NCI-H2081 treated with DMSO at 0.1 percent for 48 hours (cell line): ENCODE measurements around the gene ATL1.

Source experiments
- DNase-seq: peaks from one replicate; lab custom pipeline; 2025; lab: John Stamatoyannopoulos, UW

Gene ATL1

GRCh38 chr14:50559990-50560930 lies at the start of gene ATL1:
Gene ATL1 (plus strand): TSS chr14:50560145. CDS start chr14:50560266, 121 bp downstream.
- DNase-seq: no peak

DNA sequence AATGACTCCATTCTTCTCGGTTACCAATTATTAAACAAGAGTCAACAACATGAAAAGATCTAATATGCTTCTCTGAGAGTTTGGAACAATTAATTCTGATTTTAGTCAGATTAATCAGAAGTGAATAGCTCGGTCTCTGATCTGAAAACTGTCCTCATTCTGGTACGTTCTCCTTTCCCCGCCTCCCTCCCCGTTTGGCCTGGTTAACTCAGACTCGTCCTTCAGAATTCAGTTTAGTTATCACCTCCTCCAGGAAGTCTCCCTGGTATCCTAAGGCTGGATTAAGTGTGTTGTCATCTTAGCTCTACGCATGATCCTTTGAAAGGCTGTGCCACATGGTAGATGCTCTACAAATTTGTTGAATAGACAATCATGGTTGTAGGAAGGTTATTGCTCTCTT lies 49.8 kb upstream of the ATL1 start:
- DNase-seq: no peak

- no peak for DNase-seq
These were observed 47.5 kb upstream of the ATL1 start for GRCh38 chr14:50512463-50512862.

DNA sequence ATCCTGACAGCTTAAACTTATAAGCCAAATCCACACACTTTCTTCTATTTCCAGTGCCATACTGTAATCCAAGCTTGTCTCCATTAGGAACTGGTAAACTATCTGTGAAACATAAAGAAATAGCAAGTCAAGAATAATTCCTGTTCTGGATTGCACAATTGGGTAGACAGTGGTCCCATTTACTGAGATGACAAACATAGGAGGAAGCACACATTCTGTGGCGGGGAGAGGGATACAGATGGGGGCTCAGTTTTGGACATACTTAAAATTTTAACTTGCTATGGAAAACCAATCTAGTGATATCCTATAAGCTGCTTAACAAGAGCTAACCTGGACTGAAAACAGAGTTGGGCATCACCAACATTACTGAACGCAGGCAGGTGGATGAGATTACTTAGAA lies 43.9 kb upstream of the ATL1 start:
- no peak for DNase-seq

DNA sequence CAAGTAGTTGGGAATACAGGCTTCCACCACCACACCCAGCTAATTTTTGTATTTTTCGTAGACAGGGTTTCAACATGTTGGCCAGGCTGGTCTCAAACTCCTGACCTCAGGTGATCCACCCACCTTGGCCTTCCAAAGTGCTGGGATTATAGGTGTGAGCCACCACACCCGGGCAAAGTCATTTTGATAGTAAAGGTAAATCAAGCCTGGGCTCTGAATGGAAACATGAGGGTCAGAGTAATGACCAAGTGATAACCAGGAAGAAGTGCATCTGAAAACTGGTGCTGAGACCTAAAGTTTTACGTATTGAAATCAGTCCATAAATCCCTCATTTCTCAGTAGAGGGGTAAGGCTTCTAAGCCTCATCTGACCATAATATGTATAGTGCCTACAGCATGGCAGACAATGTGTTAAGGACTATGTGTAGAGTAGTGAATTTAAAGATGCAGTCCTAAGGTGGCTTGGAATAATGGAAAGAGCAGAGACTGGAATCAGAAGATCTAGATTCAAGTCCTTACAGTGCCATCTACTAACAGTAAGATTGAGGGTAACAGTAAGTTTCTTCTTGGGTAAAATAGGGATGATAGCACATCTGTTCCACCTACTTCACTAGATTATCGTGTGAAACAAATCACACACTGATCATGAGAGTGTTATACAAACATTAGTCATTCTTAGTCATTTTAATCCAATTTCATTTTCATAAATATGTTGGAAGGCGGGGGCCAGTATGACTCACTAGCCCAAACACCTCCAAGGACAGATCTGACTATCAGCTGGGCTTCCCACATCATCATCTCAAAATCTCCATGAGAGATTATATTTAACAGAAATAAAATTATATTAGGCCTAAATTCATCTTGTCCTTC lies 38.8 kb upstream of the ATL1 start:
- no peak for DNase-seq

- no peak for DNase-seq
These were observed 38.0 kb upstream of the ATL1 start for GRCh38 chr14:50521912-50522341.

DNA sequence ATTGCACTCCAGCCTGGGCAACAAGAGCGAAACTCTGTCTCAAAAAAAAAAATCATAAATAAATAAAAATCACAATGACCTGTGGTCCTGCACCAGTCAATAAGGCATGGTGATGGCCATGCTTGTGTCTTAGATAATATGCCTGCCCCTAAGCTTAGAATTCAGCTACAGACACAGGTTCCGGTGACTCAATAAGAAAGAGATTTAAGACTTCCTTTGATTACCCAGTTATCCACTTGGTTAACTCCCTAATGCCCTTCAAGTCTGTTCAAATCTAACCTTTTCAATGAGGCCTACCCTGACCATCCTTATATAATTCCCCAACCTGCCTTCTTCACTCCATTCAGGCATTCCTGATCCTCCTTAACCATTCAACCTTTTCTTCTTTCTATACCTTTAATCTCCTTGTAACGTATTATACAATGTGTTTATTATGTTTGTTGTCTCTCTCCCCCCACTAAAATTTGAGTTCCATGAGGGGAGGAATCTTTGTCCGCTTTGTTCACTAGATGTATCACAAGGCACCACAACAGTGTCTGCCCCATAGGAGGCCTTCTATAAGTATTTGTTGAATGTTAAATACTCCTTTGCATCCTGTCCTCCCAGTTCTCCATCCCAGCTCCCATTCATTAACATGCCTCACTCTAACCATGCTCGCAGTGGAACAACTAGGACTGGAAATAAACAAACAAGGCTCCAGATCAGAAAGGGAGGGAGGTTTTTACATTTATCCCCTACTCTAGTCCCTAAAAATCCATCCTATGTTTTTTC lies 36.5 kb upstream of the ATL1 start:
- DNase-seq: no peak

GRCh38 chr14:50524060-50524459 lies 35.9 kb upstream of the ATL1 start:
- DNase-seq: no peak

DNA sequence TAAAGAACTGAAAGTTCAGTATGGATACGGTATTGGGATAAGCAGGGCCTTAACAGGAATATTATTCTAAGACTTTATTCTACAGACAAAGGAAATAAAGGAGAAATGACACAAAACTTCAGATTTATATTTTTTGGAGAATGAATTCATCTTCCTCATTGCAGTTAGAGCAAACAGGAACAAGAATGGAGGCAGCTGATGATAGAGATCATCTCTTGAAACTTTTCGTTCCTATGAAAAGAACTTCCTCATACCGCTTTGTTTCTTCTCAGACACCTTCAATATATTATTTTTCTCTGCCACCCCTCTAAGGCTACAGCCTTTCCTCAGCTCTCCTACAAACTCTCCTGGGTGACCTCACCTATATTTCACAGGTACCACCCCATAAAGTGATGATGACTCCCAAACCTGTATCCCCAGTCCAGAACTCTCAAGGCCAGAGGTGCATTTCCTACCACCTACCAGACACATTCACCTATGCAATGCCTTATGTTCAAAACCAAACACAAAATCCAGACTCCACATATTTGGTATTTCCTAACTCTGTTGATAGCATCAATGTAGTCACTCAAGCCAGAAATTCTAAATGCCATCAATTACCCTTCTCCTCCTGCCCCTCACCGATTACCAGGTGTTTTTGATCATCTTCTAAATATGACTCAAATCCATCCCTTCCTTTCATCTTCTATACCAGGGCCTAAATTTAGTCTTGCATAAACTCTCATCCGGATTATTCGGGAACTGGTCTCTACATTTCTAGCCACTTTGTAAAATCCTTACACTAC lies 35.0 kb upstream of the ATL1 start:
- no peak for DNase-seq

GRCh38 chr14:50528000-50528399 lies 31.9 kb upstream of the ATL1 start:
- no peak for DNase-seq

DNA sequence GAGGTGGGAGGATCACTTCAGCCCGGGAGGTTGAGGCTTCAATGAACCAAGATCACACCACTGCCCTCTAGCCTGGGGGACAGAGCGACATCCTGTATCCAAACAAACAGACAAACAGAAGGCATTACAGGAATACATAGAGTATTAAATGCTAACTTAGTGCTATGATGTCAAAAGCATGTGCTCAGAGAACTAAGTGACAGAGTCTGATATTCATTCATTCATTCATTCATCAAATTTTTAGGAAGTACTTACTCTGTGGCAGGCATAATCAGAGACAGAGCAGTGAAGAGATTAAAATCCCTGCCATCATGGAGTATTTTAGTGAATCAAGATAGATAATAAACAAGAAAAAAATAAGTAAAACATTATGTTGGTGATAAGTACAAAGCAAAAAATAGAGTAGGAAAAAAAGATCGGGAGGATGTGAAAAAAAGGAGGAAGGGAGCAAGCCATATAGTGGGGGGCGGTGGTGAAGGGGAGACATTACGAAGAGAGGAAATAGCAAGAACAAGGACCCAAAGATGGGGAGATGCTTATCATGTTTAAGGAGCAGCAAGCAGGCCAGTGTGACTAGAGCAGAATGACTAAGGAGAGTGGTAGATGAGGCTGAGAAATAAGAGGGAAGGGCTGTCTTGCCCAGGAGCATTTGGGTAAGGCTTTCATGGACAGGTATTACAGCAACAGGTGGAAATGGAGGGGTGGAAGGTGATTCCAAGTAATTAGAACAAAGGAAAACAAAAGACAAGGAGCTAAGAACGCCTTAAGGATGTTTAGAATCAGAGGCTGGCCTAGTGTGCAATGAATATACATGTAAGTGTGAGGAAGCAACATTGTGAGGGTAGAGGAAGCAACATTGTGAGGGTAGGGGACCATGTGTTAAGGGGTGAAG lies 30.4 kb upstream of the ATL1 start:
- no peak for DNase-seq

DNA sequence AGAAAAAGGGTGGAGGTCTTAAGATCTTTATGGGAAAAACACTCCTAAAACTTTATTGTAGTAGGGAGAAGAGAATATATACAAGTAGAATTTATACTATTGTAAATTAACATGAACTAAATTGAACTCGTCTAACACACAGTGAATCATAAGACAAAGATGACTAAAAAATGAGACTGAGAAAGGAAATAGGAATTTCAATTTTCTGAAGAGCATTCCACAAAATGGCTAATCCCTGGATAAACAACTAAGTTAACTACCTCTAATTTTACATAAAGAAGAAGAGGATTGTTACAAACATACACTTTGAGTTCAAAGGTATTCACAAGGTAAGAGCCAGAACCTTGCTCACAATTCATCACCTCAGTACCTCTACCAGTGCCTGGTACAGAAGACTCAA lies 29.6 kb upstream of the ATL1 start:
- DNase-seq: no peak

GRCh38 chr14:50530794-50531365 lies 29.1 kb upstream of the ATL1 start:
- DNase-seq: no peak

- DNase-seq: no peak
These were observed 28.1 kb upstream of the ATL1 start for GRCh38 chr14:50531595-50532501.

GRCh38 chr14:50532502-50533240 lies 27.3 kb upstream of the ATL1 start, which contains the start of gene MAP4K5:
Gene MAP4K5 (minus strand): TSS chr14:50532569. CDS start chr14:50532049, 520 bp downstream.
- peak; percentile 37 for DNase-seq

DNA sequence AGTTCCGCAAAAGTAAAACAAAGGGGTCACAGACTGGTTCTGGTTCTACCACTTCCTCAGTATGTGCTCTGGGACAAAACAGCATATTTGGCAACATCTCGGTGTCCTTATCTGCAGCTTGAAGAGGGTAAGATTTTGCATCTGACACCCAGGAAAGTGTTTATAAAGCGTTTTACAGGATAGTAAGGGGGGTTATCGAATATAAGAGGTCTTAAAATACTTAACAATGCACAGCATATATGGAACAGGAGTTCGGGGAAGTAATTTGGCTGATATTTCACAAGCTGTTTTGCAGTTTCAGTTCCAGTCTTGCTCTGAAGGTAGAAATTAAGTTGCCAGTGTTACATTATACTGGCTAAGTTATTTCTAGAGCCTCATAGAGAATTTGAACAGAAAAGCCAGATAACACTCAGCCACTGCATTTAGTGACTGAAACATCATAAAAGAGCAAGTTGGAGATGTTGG lies 26.7 kb upstream of the ATL1 start:
- DNase-seq: no peak

DNA sequence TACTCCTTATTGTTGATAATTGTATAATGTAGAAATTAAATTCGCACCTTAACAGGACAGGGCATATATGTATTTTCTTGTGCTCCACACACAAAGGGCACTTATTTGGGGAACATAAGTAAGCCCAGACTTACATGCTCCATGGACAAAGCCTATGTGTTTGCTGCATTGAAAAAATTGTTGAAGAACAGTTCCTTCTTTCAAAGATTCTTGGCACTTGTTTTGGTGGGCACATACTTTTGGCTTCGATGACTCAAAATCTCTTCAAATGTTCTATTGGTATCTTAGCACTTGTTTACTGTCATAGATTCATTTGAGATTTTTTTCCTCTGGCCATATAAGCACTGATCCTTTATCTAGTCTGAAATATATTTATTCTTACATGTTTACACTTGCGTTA lies 26.1 kb upstream of the ATL1 start:
- DNase-seq: no peak

- no peak for DNase-seq
These were observed 25.5 kb upstream of the ATL1 start for GRCh38 chr14:50534416-50534815.
